A673 (cell line): ENCODE results near the gene MRPL57. TPM values are rescaled to one million over a fixed set of nuclear protein-coding genes. Genes with fewer than 3 reads are reported as not detected.

ENCODE experiments used
- BruUV-seq: library from RNA; stranded (reverse); fragments of 400-500 nt; replicated peaks from 2 replicates; lab custom pipeline; 2021; lab: Mats Ljungman, UMichigan
- CTCF ChIA-PET: fragments of 300-600 bp; sonication (Branson Sonifier 250); formaldehyde crosslinking; loops from one replicate; lab custom pipeline; 2022; ENCODE audit warnings: antibody characterized with exemption; lab: Charles Lee
- POLR2A ChIA-PET: fragments of 300-600 bp; sonication (Branson Sonifier 250); formaldehyde crosslinking; loops from one replicate; lab custom pipeline; 2022; ENCODE audit warnings: antibody characterized with exemption; ENCODE audit not compliant: low non-redundant PET; lab: Charles Lee
- DNase-seq: peaks from one replicate; pipeline ENCODE4 v3.0.0-alpha.2; 2015; ENCODE audit warnings: low spot score
- H3K27ac ChIP-seq: fragments of 200-600 bp; sonication (generic); 2 replicates; pipeline ENCODE4 v1.5.1; 2016; ENCODE audit warnings: mixed run types, low read depth, mild to moderate bottlenecking, mixed read lengths, antibody characterized with exemption, low read length; ENCODE audit not compliant: poor library complexity, severe bottlenecking
- H3K27me3 ChIP-seq: fragments of 200-600 bp; sonication (generic); replicated peaks from 2 replicates; pipeline ENCODE4 v1.6.1; 2017; ENCODE audit warnings: mixed run types, low read depth, mild to moderate bottlenecking, mixed read lengths, antibody characterized with exemption, low read length; ENCODE audit not compliant: insufficient read depth, poor library complexity
- H3K36me3 ChIP-seq: fragments of 200-600 bp; sonication (generic); 2 replicates; pipeline ENCODE4 v1.6.1; 2016; ENCODE audit warnings: mixed run types, mild to moderate bottlenecking, mixed read lengths, antibody characterized with exemption, low read length; ENCODE audit not compliant: insufficient read depth, poor library complexity, severe bottlenecking
- H3K4me1 ChIP-seq: fragments of 200-600 bp; sonication (generic); 2 replicates; pipeline ENCODE4 v1.6.1; 2017; ENCODE audit warnings: mixed run types, mild to moderate bottlenecking, mixed read lengths, antibody characterized with exemption, low read length; ENCODE audit not compliant: insufficient read depth, poor library complexity, severe bottlenecking
- H3K4me3 ChIP-seq: fragments of 200-600 bp; sonication (generic); 2 replicates; pipeline ENCODE4 v1.5.1; 2016; ENCODE audit warnings: low read depth, mixed run types, mild to moderate bottlenecking, mixed read lengths, low read length; ENCODE audit not compliant: poor library complexity, severe bottlenecking
- H3K9me3 ChIP-seq: fragments of 200-600 bp; sonication (generic); 2 replicates; pipeline ENCODE4 v1.6.1; 2016; ENCODE audit warnings: mixed run types, low read depth, mild to moderate bottlenecking, mixed read lengths, antibody characterized with exemption, low read length; ENCODE audit not compliant: poor library complexity, severe bottlenecking
- EZH2 ChIP-seq: fragments of 200-600 bp; sonication (generic); IDR thresholded peaks from 2 replicates; pipeline ENCODE4 v1.6.1; 2017; ENCODE audit warnings: borderline replicate concordance, low read depth, mild to moderate bottlenecking, mixed read lengths, antibody characterized with exemption, low read length; ENCODE audit not compliant: poor library complexity, severe bottlenecking
- intact Hi-C: fragments of 100-400 bp; cut with micrococcal nuclease; formaldehyde crosslinking; loops from one replicate; pipeline ENCODE4 v1.10.0; 2022; ENCODE audit not compliant: unreplicated experiment
- total RNA-seq: library from RNA; stranded (reverse); gene quantifications from 2 replicates; pipeline ENCODE4 v1.2.3, GENCODE V29; 2021
- TF ChIP-seq, protein P1 (sequence below): fragments of 300-800, 200-600 bp; sonication (generic); conservative IDR thresholded peaks from 2 replicates; pipeline ENCODE4 v1.5.1; 2017; ENCODE audit warnings: low read depth, mild to moderate bottlenecking, antibody characterized with exemption, low read length, moderate library complexity, mixed read lengths

MRPL57 gene
- total RNA-seq, 1 experiment from 2014 or later = 53.3 TPM

DNA sequence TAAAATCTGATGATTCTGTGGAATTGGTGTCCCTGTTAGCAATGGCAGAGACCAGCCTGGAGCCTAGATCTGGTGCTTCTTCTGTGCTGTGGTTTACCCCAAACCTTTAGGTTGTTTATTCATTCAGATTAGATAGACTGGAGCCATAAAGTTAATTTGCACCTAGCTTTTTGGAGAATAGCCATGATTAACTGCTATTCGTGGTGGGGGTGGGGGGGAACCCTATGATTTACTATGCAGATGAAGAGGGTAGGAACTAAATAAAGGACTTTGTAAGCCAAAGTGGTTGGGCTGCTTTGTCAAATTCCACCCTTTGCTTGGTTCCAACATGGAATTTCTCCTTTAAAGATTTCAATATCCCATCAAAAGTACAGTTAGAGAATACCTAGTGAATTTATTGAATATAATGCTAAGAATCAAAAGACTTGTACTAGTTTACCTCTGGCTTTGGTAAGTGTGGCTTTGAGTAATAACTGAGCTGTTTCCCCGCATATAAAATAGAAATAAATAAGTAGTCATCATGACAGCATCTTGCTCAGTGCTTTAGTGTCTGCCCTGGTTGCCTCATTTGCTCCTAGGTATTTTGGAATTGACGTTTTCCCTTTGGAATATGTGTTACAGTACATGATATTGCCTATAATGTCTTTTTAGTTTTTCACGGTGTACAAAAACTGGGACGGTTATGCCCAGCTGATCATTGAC lies 27.8 kb upstream of the MRPL57 start:
- Histone ChIP-seq H3K36me3 (peaks cover 44% of the 10 kb centered on the region), H3K4me3 (no peak overlapping the region), H3K4me1 (peaks cover 18% of the 10 kb centered on the region), H3K27ac (peak overlapping the region; percentile 53), H3K27me3 (no peaks in the 10 kb centered on the region), H3K9me3 (no peaks in the 10 kb centered on the region)
- CTCF ChIA-PET = interaction anchor here (0.6 kb wide), 1 partner anchor 207 kb away, joined by 9 read pairs; no protein-coding TSS in a partner anchor
- intact Hi-C loops = no loop called here
- DNase-seq = no peak
- no TSS peak for BruUV-seq
- POLR2A ChIA-PET = no interaction called here
- no peak for TF ChIP-seq EZH2
- TF ChIP-seq, protein P1, sequence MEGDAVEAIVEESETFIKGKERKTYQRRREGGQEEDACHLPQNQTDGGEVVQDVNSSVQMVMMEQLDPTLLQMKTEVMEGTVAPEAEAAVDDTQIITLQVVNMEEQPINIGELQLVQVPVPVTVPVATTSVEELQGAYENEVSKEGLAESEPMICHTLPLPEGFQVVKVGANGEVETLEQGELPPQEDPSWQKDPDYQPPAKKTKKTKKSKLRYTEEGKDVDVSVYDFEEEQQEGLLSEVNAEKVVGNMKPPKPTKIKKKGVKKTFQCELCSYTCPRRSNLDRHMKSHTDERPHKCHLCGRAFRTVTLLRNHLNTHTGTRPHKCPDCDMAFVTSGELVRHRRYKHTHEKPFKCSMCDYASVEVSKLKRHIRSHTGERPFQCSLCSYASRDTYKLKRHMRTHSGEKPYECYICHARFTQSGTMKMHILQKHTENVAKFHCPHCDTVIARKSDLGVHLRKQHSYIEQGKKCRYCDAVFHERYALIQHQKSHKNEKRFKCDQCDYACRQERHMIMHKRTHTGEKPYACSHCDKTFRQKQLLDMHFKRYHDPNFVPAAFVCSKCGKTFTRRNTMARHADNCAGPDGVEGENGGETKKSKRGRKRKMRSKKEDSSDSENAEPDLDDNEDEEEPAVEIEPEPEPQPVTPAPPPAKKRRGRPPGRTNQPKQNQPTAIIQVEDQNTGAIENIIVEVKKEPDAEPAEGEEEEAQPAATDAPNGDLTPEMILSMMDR = no peak

DNA sequence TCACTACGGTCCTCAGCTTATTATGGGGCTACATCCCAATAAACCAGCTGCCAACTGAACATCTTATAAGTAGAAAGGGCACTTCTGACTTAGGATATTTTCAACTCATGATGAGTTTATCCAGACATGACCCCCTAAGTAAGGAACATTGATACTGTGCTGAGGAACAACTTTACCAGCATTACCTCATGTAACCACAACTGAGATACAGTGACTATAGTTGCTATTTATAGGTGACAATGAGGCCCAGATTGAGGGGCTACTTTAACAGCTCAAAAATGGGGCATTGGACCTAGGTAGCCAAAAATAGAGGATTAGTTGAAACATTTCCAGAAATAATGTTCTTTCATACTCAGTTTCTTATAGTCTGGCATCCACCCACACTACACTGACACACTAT lies 26.9 kb upstream of the MRPL57 start:
- no TSS peak for BruUV-seq
- peaks cover 45% of the 10 kb centered on the region for H3K36me3 ChIP-seq
- peaks cover 18% of the 10 kb centered on the region for H3K4me1 ChIP-seq
- no peak for DNase-seq
- H3K27me3 ChIP-seq = no peaks in the 10 kb centered on the region
- peak overlapping the region; percentile 53 for H3K27ac ChIP-seq
- intact Hi-C loops = no loop called here
- ChIA-PET POLR2A (interaction anchor here (0.6 kb wide), 1 partner anchor 175 kb away, joined by 3 read pairs; no protein-coding TSS in a partner anchor), CTCF (interaction anchor here (0.9 kb wide), 1 partner anchor 31 kb away, joined by 10 read pairs; no protein-coding TSS in a partner anchor)
- H3K4me3 ChIP-seq = no peak overlapping the region
- TF ChIP-seq, protein P1 = no peak
- no peak for TF ChIP-seq EZH2
- H3K9me3 ChIP-seq = no peaks in the 10 kb centered on the region

DNA sequence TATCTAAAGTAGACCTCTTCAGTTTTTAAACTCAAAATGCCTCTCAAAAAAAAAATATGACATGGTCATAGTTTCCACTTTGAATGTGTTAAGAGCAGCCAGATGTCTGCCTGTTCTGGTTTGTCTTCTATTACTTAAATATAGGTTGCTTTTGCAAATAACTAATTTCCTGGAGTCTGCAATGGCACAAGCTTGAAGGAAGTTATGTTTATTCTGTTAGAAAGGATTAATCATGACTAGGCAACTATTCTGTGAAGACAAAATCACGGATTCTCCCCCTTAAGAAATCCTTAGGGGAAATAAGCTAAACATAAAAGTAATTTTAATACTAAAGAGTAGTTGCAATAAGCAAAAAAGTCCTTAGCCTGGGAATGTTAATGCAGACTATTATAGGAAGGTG lies 26.4 kb upstream of the MRPL57 start:
- H3K27ac ChIP-seq = peak overlapping the region; percentile 53
- BruUV-seq = no TSS peak
- H3K27me3 ChIP-seq = no peaks in the 10 kb centered on the region
- intact Hi-C loops = no loop called here
- POLR2A ChIA-PET = interaction anchor here (0.6 kb wide), 1 partner anchor 175 kb away, joined by 3 read pairs; no protein-coding TSS in a partner anchor
- no peak overlapping the region for H3K4me3 ChIP-seq
- no peak for DNase-seq
- peaks cover 45% of the 10 kb centered on the region for H3K36me3 ChIP-seq
- H3K9me3 ChIP-seq = no peaks in the 10 kb centered on the region
- CTCF ChIA-PET = interaction anchor here (0.9 kb wide), 1 partner anchor 31 kb away, joined by 10 read pairs; no protein-coding TSS in a partner anchor
- TF ChIP-seq, protein P1 = no peak
- peaks cover 18% of the 10 kb centered on the region for H3K4me1 ChIP-seq
